Measurements from ENCODE around the gene PRAF2. TPM values are rescaled to one million over a fixed set of nuclear protein-coding genes. Genes with fewer than 3 reads are reported as not detected.

PRAF2 gene
- total RNA-seq, 4 donors from 2014 or later, result 2.3 to 9.5 (median 5.9) TPM

- peak within 1 kb of the TSS; percentile 74 to 83 (median 79) for H3K4me3 ChIP-seq
- TF ChIP-seq POLR2A (IDR thresholded peaks at IDR 0.05), result peak in 3 of 4 donors; percentile 26 to 77 (median 70)
- peak in 5 of 6 experiments; percentile 34 to 88 (median 59) for TF ChIP-seq CTCF (IDR thresholded peaks at IDR 0.05)
- peaks cover 3 to 40% (median 20%) of the 10 kb centered on the region in 3 donors for H3K4me1 ChIP-seq
- H3K27me3 ChIP-seq, result no peaks in the 10 kb centered on the region
- H3K27ac ChIP-seq, result peak within 1 kb of the TSS; percentile 98 to 99 (median 98)
- no peaks in the 10 kb centered on the region for H3K9me3 ChIP-seq
- H3K36me3 ChIP-seq, result peaks cover 0 to 12% (median 4%) of the 10 kb centered on the region in 3 donors
- 38% methylated on average over 28 of the region's 67 CpGs; no CpG with 5 or more reads in 1 of the 2 donors for WGBS, 2 donors
- intact Hi-C loops (cut with DNase I), result no loop called here
- peak; percentile 90 for DNase-seq
These were observed 30.4 kb downstream of the PRAF2 start, which contains the start of gene TFE3 for GRCh38 chrX:49043220-49043986. Gene TFE3, minus strand, starts transcription at chrX:49043357. Its CDS starts 131 bp downstream, at chrX:49043226.

GRCh38 chrX:49042581-49043219, 31.1 kb downstream of the PRAF2 start:
- peak overlapping the region; percentile 98 to 99 (median 98) for H3K27ac ChIP-seq
- H3K36me3 ChIP-seq, result peaks cover 6 to 19% (median 10%) of the 10 kb centered on the region in 3 donors
- 0 to 39% methylated on average over 4 to 16 of the region's 29 CpGs for WGBS, 2 donors
- H3K27me3 ChIP-seq, result no peaks in the 10 kb centered on the region
- peak overlapping the region; percentile 74 to 83 (median 79) for H3K4me3 ChIP-seq
- TF ChIP-seq CTCF (IDR thresholded peaks at IDR 0.05) (no peak), POLR2A (IDR thresholded peaks at IDR 0.05) (no peak)
- intact Hi-C loops (cut with DNase I), result no loop called here
- DNase-seq, result no peak
- peaks cover 3 to 40% (median 20%) of the 10 kb centered on the region in 3 donors for H3K4me1 ChIP-seq
- no peaks in the 10 kb centered on the region for H3K9me3 ChIP-seq

- H3K36me3 ChIP-seq, result peaks cover 8 to 26% (median 10%) of the 10 kb centered on the region in 3 donors
- H3K9me3 ChIP-seq, result no peaks in the 10 kb centered on the region
- H3K4me3 ChIP-seq, result peak overlapping the region; percentile 74 to 83 (median 79)
- TF ChIP-seq CTCF (IDR thresholded peaks at IDR 0.05) (no peak), POLR2A (IDR thresholded peaks at IDR 0.05) (no peak)
- peak overlapping the region; percentile 98 to 99 (median 98) for H3K27ac ChIP-seq
- DNase-seq, result no peak
- H3K27me3 ChIP-seq, result no peaks in the 10 kb centered on the region
- intact Hi-C loops (cut with DNase I), result no loop called here
- H3K4me1 ChIP-seq, result peaks cover 3 to 40% (median 20%) of the 10 kb centered on the region in 3 donors
- WGBS, 2 donors, result 0 to 15% methylated on average over 5 to 10 of the region's 10 CpGs
These were observed 31.8 kb downstream of the PRAF2 start for GRCh38 chrX:49041744-49042580.

- peak overlapping the region in 3 of 4 donors; percentile 25 to 83 (median 82) for H3K4me3 ChIP-seq
- intact Hi-C loops (cut with DNase I), result no loop called here
- TF ChIP-seq POLR2A (IDR thresholded peaks at IDR 0.05), result no peak
- no peak for TF ChIP-seq CTCF (IDR thresholded peaks at IDR 0.05)
- no peaks in the 10 kb centered on the region for H3K9me3 ChIP-seq
- peaks cover 8 to 41% (median 10%) of the 10 kb centered on the region in 3 donors for H3K36me3 ChIP-seq
- peaks cover 3 to 40% (median 20%) of the 10 kb centered on the region in 3 donors for H3K4me1 ChIP-seq
- peak overlapping the region; percentile 70 to 99 (median 98) for H3K27ac ChIP-seq
- WGBS, 2 donors, result 15 to 62% methylated on average over 7 of the region's 7 CpGs
- DNase-seq, result no peak
- no peaks in the 10 kb centered on the region for H3K27me3 ChIP-seq
These were observed 33.3 kb downstream of the PRAF2 start for GRCh38 chrX:49040376-49040955.

All from esophagus squamous epithelium (tissue), 5 donors.